GM03348 (cell line): ENCODE data around the gene SLC16A3.

ENCODE experiments used
- DNase-seq: peaks from one replicate; pipeline ENCODE4 v3.0.0; 2012; ENCODE audit warnings: low spot score

SLC16A3 gene

DNA sequence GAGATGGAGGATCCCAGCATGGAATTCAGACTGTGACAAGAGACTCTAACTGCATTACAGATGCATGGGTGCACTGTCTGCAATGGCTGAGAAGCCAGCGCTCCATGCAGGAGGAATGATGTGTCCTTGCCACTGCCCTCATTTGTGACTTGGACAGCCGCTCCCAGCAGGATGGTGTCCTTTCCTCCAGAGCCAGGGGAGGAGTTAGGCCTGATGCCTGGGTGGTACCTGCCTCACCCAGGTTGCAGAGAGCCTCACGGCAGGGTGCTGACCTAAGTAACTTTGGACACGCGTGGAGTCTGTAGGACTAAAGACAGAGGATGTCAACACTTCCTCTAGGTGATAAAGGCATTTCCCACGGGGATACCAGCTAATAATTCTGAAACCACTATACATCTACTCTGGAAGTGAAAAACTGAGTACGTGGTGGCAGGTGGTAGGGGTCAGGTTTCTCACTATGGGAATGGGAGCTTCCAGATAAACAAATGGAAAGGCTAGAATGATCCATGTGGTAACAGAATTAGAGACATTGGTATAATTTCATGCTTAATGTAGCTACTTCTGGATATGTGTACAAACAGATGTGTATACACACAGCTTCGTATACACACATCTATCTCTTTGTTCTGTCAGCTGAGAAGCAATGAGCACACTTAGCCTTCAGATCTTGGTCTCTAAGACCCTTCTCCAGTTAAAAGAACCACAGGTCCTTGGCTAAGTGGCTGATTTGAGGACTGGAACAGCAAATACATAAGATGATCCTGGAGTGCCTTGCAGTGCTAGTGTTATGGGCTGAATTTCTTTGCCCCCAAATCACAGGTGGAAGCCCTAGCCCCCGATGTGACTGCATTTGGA, 58.4 kb downstream of the SLC16A3 start:
- no peak for DNase-seq

DNA sequence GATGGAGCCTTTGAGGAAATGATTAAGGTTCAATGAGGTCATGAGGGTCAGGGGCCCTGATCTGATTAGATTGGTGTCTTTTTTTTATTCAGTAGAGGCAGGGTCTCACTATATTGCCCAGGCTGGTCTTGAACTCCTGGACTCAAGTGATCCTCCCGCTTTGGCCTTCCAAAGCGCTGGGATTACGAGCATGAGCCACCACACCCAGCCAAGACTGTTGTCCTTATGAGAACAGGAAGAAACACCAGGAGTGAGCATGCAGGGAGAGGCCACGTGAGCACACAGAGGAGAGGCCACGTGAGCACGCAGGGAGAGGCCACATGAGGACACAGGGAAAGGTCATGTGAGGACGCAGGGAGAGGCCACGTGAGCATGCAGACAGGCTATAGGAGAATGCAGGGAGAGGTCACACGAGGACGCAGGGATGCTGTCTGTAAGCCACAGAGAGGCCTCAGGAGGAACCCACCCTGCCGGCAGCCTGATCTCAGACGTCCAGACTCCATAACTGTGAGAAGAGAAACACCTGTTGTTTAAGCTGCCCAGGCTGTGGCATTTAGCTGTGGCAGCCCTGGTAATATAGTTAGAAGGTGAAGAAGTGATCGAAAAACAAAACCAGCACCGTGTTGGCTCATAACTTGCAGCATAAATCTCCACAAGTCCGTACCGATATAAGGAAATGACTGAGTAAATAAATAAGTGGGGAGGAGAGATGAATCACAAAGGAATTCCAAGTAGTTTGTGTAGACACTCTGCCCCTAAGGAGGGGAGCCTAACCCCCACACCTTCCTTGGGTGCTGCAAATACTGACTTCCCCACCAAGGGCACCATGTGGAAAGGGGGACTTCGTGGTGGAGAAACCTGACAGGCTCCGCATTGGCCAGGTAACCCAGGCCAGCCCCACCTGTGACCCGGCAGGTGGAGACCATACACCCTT, 59.3 kb downstream of the SLC16A3 start:
- no peak for DNase-seq
